Astrocyte (in vitro differentiated cells and primary cell): ENCODE measurements around the gene AMPH. TPM values are rescaled to one million over a fixed set of nuclear protein-coding genes. Genes with fewer than 3 reads are reported as not detected.

Source experiments
- DNase-seq: peaks from one replicate; pipeline ENCODE4 v3.0.0-alpha.2; 2010; ENCODE audit warnings: low read depth
- FAIRE-seq: peaks from 2 replicates; lab custom pipeline; 2011; peaks lifted over from hg19 to GRCh38; lab: Jason Lieb, UNC
- H2AFZ ChIP-seq: 2 replicates; pipeline ENCODE4 v1.6.0; 2012; ENCODE audit warnings: low read depth, low read length, inconsistent platforms
- H3K27ac ChIP-seq: 2 replicates; pipeline ENCODE4 v1.5.1; 2011; ENCODE audit warnings: low read depth, low read length, inconsistent platforms
- H3K27me3 ChIP-seq: 2 replicates; pipeline ENCODE4 v1.6.0; 2011; ENCODE audit warnings: low read length, inconsistent platforms; ENCODE audit not compliant: insufficient read depth
- H3K36me3 ChIP-seq: 2 replicates; pipeline ENCODE4 v1.5.1; 2011; ENCODE audit warnings: low read length, inconsistent platforms; ENCODE audit not compliant: insufficient read depth
- H3K4me1 ChIP-seq: 2 replicates; pipeline ENCODE4 v1.5.1; 2011; ENCODE audit warnings: low read length, inconsistent platforms; ENCODE audit not compliant: insufficient read depth
- H3K4me2 ChIP-seq: 2 replicates; pipeline ENCODE4 v1.6.0; 2012; ENCODE audit warnings: low read length, inconsistent platforms
- H3K4me3 ChIP-seq: 2 replicates; pipeline ENCODE4 v1.5.1; 2011; ENCODE audit warnings: low read depth, mild to moderate bottlenecking, low read length, inconsistent platforms; ENCODE audit not compliant: insufficient read depth
- H3K79me2 ChIP-seq: 2 replicates; pipeline ENCODE4 v1.6.0; 2012; ENCODE audit warnings: mild to moderate bottlenecking, low read length, inconsistent platforms; ENCODE audit not compliant: insufficient read depth
- H3K9ac ChIP-seq: 2 replicates; pipeline ENCODE4 v1.6.0; 2012; ENCODE audit warnings: mild to moderate bottlenecking, low read length, inconsistent platforms
- H3K9me3 ChIP-seq: 2 replicates; pipeline ENCODE4 v1.5.1; 2012; ENCODE audit warnings: low read depth, mild to moderate bottlenecking, low read length, inconsistent platforms; ENCODE audit not compliant: insufficient read depth
- H4K20me1 ChIP-seq: 2 replicates; pipeline ENCODE4 v1.6.0; 2012; ENCODE audit warnings: low read length, inconsistent platforms; ENCODE audit not compliant: insufficient read depth
- H3K27ac Mint-ChIP-seq: one replicate; pipeline ENCODE4 v1.8.0; 2021; ENCODE audit warnings: mild to moderate bottlenecking, mixed read lengths; ENCODE audit not compliant: unreplicated experiment
- H3K27me3 Mint-ChIP-seq: one replicate; pipeline ENCODE4 v1.8.0; 2021; ENCODE audit warnings: low read depth, mixed read lengths; ENCODE audit not compliant: unreplicated experiment
- H3K36me3 Mint-ChIP-seq: one replicate; pipeline ENCODE4 v1.8.0; 2021; ENCODE audit warnings: low read depth, mixed read lengths; ENCODE audit not compliant: unreplicated experiment
- H3K4me1 Mint-ChIP-seq: one replicate; pipeline ENCODE4 v1.8.0; 2021; ENCODE audit warnings: low read depth, mixed read lengths; ENCODE audit not compliant: unreplicated experiment
- H3K4me3 Mint-ChIP-seq: one replicate; pipeline ENCODE4 v1.8.0; 2021; ENCODE audit warnings: mild to moderate bottlenecking, moderate library complexity, mixed read lengths; ENCODE audit not compliant: unreplicated experiment
- H3K9me3 Mint-ChIP-seq: one replicate; pipeline ENCODE4 v1.8.0; 2021; ENCODE audit warnings: mild to moderate bottlenecking, mixed read lengths; ENCODE audit not compliant: unreplicated experiment
- CTCF ChIP-seq: IDR thresholded peaks from 2 replicates; pipeline ENCODE4 v1.5.1; 2011; ENCODE audit warnings: low read depth, mild to moderate bottlenecking, inconsistent platforms, low read length, moderate library complexity; ENCODE audit not compliant: insufficient read depth
- EZH2 ChIP-seq: IDR thresholded peaks from 2 replicates; pipeline ENCODE4 v1.6.1; 2012; ENCODE audit warnings: mild to moderate bottlenecking, low read length, inconsistent platforms; ENCODE audit not compliant: insufficient read depth
- total RNA-seq: library from RNA; stranded (reverse); gene quantifications from 2 replicates; pipeline ENCODE4 v1.2.1, GENCODE V29; 2021

AMPH gene
- total RNA-seq, 1 donor from 2014 or later = 2.9 TPM

DNA sequence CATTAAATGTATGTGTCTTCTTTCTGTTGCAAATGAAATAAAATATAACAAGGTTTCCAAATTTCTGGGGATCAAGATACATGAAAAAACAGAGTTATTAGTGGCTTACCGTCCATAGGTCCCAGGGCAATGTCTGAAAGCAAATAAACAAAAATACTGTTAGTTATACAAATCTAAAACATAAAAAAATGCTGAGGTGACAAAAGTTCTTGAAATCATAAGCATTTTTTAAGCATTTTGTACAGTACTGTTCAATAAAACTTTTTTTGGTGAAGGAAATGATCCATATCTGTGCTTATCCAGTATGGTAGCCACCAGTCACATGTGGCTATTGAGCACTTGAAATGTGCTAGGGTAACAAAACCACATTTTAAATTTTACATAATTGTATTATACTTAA is 199.1 kb downstream of the AMPH start:
- Histone ChIP-seq H3K36me3 (no peaks in the 10 kb centered on the region), H3K27ac (no peak overlapping the region), H3K27me3 (no peaks in the 10 kb centered on the region), H4K20me1 (no peaks in the 10 kb centered on the region), H3K9ac (no peak overlapping the region), H3K4me2 (no peak overlapping the region), H3K9me3 (no peaks in the 10 kb centered on the region), H3K79me2 (no peaks in the 10 kb centered on the region), H3K4me1 (no peaks in the 10 kb centered on the region), H2AFZ (no peak overlapping the region), H3K4me3 (no peak overlapping the region)
- DNase-seq (no peak), FAIRE-seq (no peak)
- no peak overlapping the region for H3K27ac Mint-ChIP-seq
- H3K27me3 Mint-ChIP-seq = peaks cover 2% of the 10 kb centered on the region
- H3K36me3 Mint-ChIP-seq = no peaks in the 10 kb centered on the region
- H3K9me3 Mint-ChIP-seq = no peaks in the 10 kb centered on the region
- H3K4me3 Mint-ChIP-seq = no peak overlapping the region
- no peak for TF ChIP-seq CTCF
- no peak for TF ChIP-seq EZH2
- no peaks in the 10 kb centered on the region for H3K4me1 Mint-ChIP-seq

DNA sequence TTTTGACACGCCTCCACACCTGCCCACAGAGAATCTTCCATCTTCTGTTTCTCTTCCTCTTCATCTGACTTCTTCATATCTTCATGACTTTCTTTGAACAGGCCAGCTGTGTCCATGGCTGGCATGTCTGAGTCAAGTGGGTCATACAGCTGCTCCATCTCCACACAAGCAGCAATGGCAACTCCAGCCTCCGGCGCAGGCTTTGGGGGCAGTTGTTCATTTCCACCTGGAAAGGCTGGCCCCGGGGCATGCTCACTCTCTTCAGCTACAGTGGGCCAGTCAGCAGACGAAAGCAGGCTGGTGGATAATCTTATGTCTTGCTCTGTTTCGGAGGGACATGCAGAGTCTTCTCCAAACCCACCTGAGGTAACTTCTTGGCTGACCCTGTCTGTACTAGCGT is 202.1 kb downstream of the AMPH start:
- Histone ChIP-seq H4K20me1 (no peaks in the 10 kb centered on the region), H3K4me1 (no peaks in the 10 kb centered on the region), H3K4me2 (no peak overlapping the region), H3K9me3 (no peaks in the 10 kb centered on the region), H3K79me2 (no peaks in the 10 kb centered on the region), H3K4me3 (no peak overlapping the region), H2AFZ (no peak overlapping the region), H3K27ac (no peak overlapping the region), H3K36me3 (no peaks in the 10 kb centered on the region), H3K27me3 (no peaks in the 10 kb centered on the region), H3K9ac (no peak overlapping the region)
- TF ChIP-seq EZH2 = no peak
- Mint-ChIP-seq H3K27ac (no peak overlapping the region), H3K27me3 (peaks cover 2% of the 10 kb centered on the region), H3K9me3 (no peaks in the 10 kb centered on the region), H3K4me3 (no peak overlapping the region), H3K4me1 (no peaks in the 10 kb centered on the region), H3K36me3 (no peaks in the 10 kb centered on the region)
- DNase-seq = no peak
- FAIRE-seq = no peak

GRCh38 chr7:38428041-38428440 is 203.1 kb downstream of the AMPH start:
- Histone ChIP-seq H3K79me2 (no peaks in the 10 kb centered on the region), H3K4me3 (no peak overlapping the region), H2AFZ (no peak overlapping the region), H3K9ac (no peak overlapping the region), H3K4me2 (no peak overlapping the region), H3K36me3 (no peaks in the 10 kb centered on the region), H3K9me3 (no peaks in the 10 kb centered on the region), H3K4me1 (no peaks in the 10 kb centered on the region), H4K20me1 (no peaks in the 10 kb centered on the region), H3K27me3 (no peaks in the 10 kb centered on the region), H3K27ac (no peak overlapping the region)
- Mint-ChIP-seq H3K36me3 (no peaks in the 10 kb centered on the region), H3K9me3 (no peaks in the 10 kb centered on the region), H3K27me3 (peaks cover 2% of the 10 kb centered on the region), H3K4me3 (no peak overlapping the region), H3K27ac (no peak overlapping the region), H3K4me1 (no peaks in the 10 kb centered on the region)
- TF ChIP-seq CTCF (no peak), EZH2 (no peak)
- FAIRE-seq (no peak), DNase-seq (peak; percentile 6)
